CD4-positive, alpha-beta memory T cell (primary cell): ENCODE data around the gene AMPD3. TPM values are rescaled to one million over a fixed set of nuclear protein-coding genes. Genes with fewer than 3 reads are reported as not detected.

Experiments used
- CTCF ChIA-PET: fragments of 350-600 bp; sonication (Branson Sonifier 250); formaldehyde crosslinking; loops from one replicate; lab custom pipeline; 2021; ENCODE audit warnings: inconsistent platforms; ENCODE audit not compliant: partially characterized antibody; lab: Charles Lee
- POLR2A ChIA-PET: fragments of 350-600 bp; sonication (Branson Sonifier 250); formaldehyde crosslinking; loops from one replicate; lab custom pipeline; 2021; ENCODE audit not compliant: partially characterized antibody; lab: Charles Lee
- DNase-seq, 5 donors: peaks; one replicate each; pipeline versions ENCODE4 v3.0.0 to v3.0.0-alpha.2; 2020 to 2022; ENCODE audit warnings: mixed read lengths in 1 of 5
- H3K27ac ChIP-seq: one replicate; pipeline ENCODE4 v1.7.0; 2013; ENCODE audit warnings: low read depth, low read length
- H3K27me3 ChIP-seq: 2 replicates; pipeline ENCODE4 v1.7.0; 2013; ENCODE audit warnings: mild to moderate bottlenecking, low read length, moderate library complexity; ENCODE audit not compliant: insufficient read depth
- H3K36me3 ChIP-seq: 2 replicates; pipeline ENCODE4 v1.7.0; 2013; ENCODE audit warnings: mild to moderate bottlenecking, low read length, moderate library complexity; ENCODE audit not compliant: insufficient read depth
- H3K4me1 ChIP-seq: 2 replicates; pipeline ENCODE4 v1.7.0; 2013; ENCODE audit warnings: mild to moderate bottlenecking, low read length, moderate library complexity; ENCODE audit not compliant: insufficient read depth
- H3K4me3 ChIP-seq, 2 donors: one replicate each; pipeline ENCODE4 v1.7.0; 2013; ENCODE audit warnings: low read length in 2 of 2, mild to moderate bottlenecking in 1 of 2
- H3K9me3 ChIP-seq, 2 donors: one replicate each; pipeline ENCODE4 v1.7.0; 2013; ENCODE audit warnings: low read length in 2 of 2, control low read depth in 1 of 2; ENCODE audit not compliant: control insufficient read depth in 1 of 2
- H3K27ac Mint-ChIP-seq, 7 donors: one replicate each; pipeline ENCODE4 v1.8.0; 2020 to 2021; ENCODE audit warnings: mixed read lengths in 7 of 7, mild to moderate bottlenecking in 6 of 7, inconsistent platforms in 3 of 7, moderate library complexity in 3 of 7
- H3K27me3 Mint-ChIP-seq, 2 donors: one replicate each; pipeline ENCODE4 v1.8.0; 2020 to 2021; ENCODE audit warnings: mixed read lengths in 2 of 2
- H3K36me3 Mint-ChIP-seq, 2 donors: one replicate each; pipeline ENCODE4 v1.8.0; 2020 to 2021; ENCODE audit warnings: mixed read lengths in 2 of 2, inconsistent platforms in 1 of 2, mild to moderate bottlenecking in 1 of 2
- H3K4me1 Mint-ChIP-seq, 4 donors: one replicate each; pipeline ENCODE4 v1.8.0; 2020 to 2021; ENCODE audit warnings: mixed read lengths in 4 of 4, mild to moderate bottlenecking in 1 of 4
- H3K4me3 Mint-ChIP-seq, 8 donors: one replicate each; pipeline ENCODE4 v1.8.0; 2020 to 2021; ENCODE audit warnings: mixed read lengths in 8 of 8, mild to moderate bottlenecking in 7 of 8, moderate library complexity in 6 of 8, inconsistent platforms in 3 of 8
- H3K9me3 Mint-ChIP-seq, 8 donors: one replicate each; pipeline ENCODE4 v1.8.0; 2020 to 2021; ENCODE audit warnings: mixed read lengths in 8 of 8, mild to moderate bottlenecking in 5 of 8, inconsistent platforms in 3 of 8, moderate library complexity in 1 of 8
- intact Hi-C: fragments of 100-400 bp; cut with micrococcal nuclease; formaldehyde crosslinking; loops from one replicate; pipeline ENCODE4 v1.15.1; 2023
- polyA plus RNA-seq, 2 donors: library from polyadenylated mRNA; unstranded; fragments of 300-500 nt; fragmentation: Illumina TruSeq; gene quantifications; one replicate each; pipeline ENCODE4 v1.2.3, GENCODE V29; 2021
- total RNA-seq, 2 experiments: library from RNA; stranded (reverse); gene quantifications; one replicate each; pipeline ENCODE4 v1.2.3, GENCODE V29; 2021

The AMPD3 gene
- total and polyA plus RNA-seq, 4 experiments from 2014 or later = 10.9 to 43.4 (median 30.1) TPM

DNA sequence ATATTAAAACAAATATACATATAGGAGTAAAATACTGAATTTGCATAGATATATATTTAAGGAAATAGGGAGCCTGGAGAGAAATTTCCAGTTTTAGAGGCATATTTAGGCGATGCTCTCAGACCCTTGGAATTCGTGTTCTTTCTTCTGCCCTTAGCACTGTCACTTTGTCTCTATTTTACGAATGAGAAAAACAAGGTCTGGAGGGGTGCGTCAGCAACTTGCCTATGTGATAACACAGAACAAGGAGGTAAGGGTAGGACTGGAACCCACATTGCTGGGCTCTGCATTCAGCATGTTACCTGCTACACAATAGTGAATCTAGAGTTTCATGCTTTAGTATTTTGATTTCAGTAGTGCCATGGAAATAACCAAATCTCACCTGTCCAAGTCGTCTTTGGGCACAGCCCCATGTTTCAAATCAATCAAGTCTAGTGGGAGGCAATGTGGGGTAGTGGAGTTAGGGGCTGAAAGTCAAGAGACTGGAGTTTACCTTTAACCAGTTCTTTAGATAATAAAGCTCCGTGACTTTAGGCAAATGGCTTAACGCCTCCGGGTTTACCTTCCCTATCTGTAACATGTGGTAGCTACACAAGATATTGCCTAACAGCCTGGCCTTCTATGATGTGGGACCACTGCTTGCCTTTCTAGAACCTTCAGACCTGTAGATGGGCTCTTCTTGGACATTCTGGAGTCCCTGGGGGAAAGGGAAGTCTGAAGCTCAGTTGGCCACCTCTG, 44.8 kb upstream of the AMPD3 start:
- Mint-ChIP-seq H3K4me1 (peaks cover 39 to 68% (median 44%) of the 10 kb centered on the region in 4 donors), H3K27ac (peak overlapping the region in 1 of 7 donors; percentile 36), H3K9me3 (no peaks in the 10 kb centered on the region), H3K4me3 (no peak overlapping the region), H3K27me3 (no peaks in the 10 kb centered on the region), H3K36me3 (no peaks in the 10 kb centered on the region)
- intact Hi-C loops = loop anchor here (10.0 kb wide), 1 partner anchor 105 kb away; no protein-coding TSS in a partner anchor
- Histone ChIP-seq H3K4me1 (peaks cover 38% of the 10 kb centered on the region), H3K4me3 (no peak overlapping the region), H3K27me3 (no peaks in the 10 kb centered on the region), H3K27ac (no peak overlapping the region), H3K36me3 (no peaks in the 10 kb centered on the region), H3K9me3 (no peaks in the 10 kb centered on the region)
- DNase-seq = no peak
- ChIA-PET CTCF (interaction anchor here (1.0 to 8.4 kb wide), 5 partner anchors 32 to 327 kb away, joined by 3 to 260 read pairs (median 4); no protein-coding TSS in a partner anchor), POLR2A (interaction anchor here (1.7 kb wide), 1 partner anchor 46 kb away, joined by 6 read pairs; no protein-coding TSS in a partner anchor)

DNA sequence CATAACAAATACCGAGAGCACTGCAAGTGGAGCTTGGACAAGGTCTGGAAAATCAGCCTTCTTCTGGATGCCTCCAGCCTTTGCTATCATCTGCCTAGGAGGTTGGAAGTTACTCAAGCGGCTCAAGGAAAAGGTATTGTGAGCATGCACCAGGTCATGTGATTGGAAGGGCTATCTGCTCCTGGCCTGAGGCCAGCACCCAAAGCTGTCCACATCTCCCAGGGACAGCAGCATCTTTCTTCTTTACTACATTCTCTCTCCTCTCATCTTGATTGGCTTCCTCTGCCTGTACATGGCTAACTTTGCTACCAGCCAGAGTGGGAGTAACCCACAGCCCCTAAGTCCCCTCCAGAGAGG, 44.2 kb upstream of the AMPD3 start:
- H3K27me3 Mint-ChIP-seq = no peaks in the 10 kb centered on the region
- no peak overlapping the region for H3K4me3 Mint-ChIP-seq
- no peaks in the 10 kb centered on the region for H3K9me3 Mint-ChIP-seq
- ChIA-PET CTCF (interaction anchor here (1.0 to 8.4 kb wide), 4 partner anchors 45 to 327 kb away, joined by 3 to 260 read pairs (median 6); no protein-coding TSS in a partner anchor), POLR2A (no interaction called here)
- Histone ChIP-seq H3K27ac (no peak overlapping the region), H3K9me3 (no peaks in the 10 kb centered on the region), H3K4me1 (peaks cover 39% of the 10 kb centered on the region), H3K4me3 (no peak overlapping the region), H3K36me3 (no peaks in the 10 kb centered on the region), H3K27me3 (no peaks in the 10 kb centered on the region)
- DNase-seq = no peak
- no peaks in the 10 kb centered on the region for H3K36me3 Mint-ChIP-seq
- H3K4me1 Mint-ChIP-seq = peaks cover 40 to 71% (median 45%) of the 10 kb centered on the region in 4 donors
- H3K27ac Mint-ChIP-seq = peak overlapping the region in 1 of 7 donors; percentile 57
- intact Hi-C loops = loop anchor here (10.0 kb wide), 1 partner anchor 104 kb away; no protein-coding TSS in a partner anchor

- intact Hi-C loops = loop anchor here (10.0 kb wide), 1 partner anchor 103 kb away; no protein-coding TSS in a partner anchor
- H3K36me3 Mint-ChIP-seq = no peaks in the 10 kb centered on the region
- Histone ChIP-seq H3K36me3 (no peaks in the 10 kb centered on the region), H3K4me1 (peaks cover 39% of the 10 kb centered on the region), H3K4me3 (no peak overlapping the region), H3K9me3 (no peaks in the 10 kb centered on the region), H3K27me3 (no peaks in the 10 kb centered on the region), H3K27ac (no peak overlapping the region)
- no peak overlapping the region for H3K4me3 Mint-ChIP-seq
- H3K9me3 Mint-ChIP-seq = no peaks in the 10 kb centered on the region
- peaks cover 39 to 60% (median 43%) of the 10 kb centered on the region in 4 donors for H3K4me1 Mint-ChIP-seq
- no peak for DNase-seq
- no peaks in the 10 kb centered on the region for H3K27me3 Mint-ChIP-seq
- ChIA-PET CTCF (interaction anchor here (1.3 to 8.4 kb wide), 6 partner anchors 39 to 324 kb away, joined by 6 to 260 read pairs (median 23); partner anchors contain the start of genes AMPD3 and RNF141), POLR2A (no interaction called here)
- H3K27ac Mint-ChIP-seq = peak overlapping the region in 1 of 7 donors; percentile 31
These were observed 42.8 kb upstream of the AMPD3 start for GRCh38 chr11:10412266-10412665.

DNA sequence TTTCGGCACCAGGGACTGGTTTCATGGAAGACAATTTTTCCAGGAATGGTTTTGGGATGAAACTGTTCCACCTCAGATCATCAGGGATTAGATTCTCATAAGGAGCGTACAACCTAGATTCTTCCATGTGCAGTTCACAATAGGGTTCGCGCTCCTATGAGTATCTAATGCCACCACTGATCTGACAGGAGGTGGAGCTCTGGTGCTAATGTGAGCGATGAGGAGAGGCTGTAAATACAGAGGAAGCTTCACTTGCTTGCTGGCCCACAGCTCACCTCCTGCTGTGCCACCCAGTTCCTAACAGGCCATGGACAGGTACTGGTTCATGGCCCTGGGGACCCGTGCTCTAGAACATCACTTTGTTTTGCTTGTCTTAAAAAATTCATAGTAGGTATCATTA, 41.8 kb upstream of the AMPD3 start:
- Mint-ChIP-seq H3K4me3 (peak overlapping the region in 1 of 8 donors; percentile 49), H3K27ac (no peak overlapping the region), H3K9me3 (no peaks in the 10 kb centered on the region), H3K4me1 (peaks cover 36 to 53% (median 39%) of the 10 kb centered on the region in 4 donors), H3K36me3 (no peaks in the 10 kb centered on the region), H3K27me3 (no peaks in the 10 kb centered on the region)
- H3K27me3 ChIP-seq = no peaks in the 10 kb centered on the region
- DNase-seq = peak in 4 of 5 donors; percentile 44 to 56 (median 50)
- H3K27ac ChIP-seq = no peak overlapping the region
- H3K4me3 ChIP-seq = no peak overlapping the region
- ChIA-PET POLR2A (interaction anchor here (1.0 to 2.3 kb wide), 6 partner anchors 9 to 240 kb away, joined by 3 to 14 read pairs (median 4); partner anchors contain the start of genes AMPD3 and RNF141), CTCF (interaction anchor here (0.8 to 8.4 kb wide), 41 partner anchors 9 to 380 kb away, joined by 3 to 260 read pairs (median 6); partner anchors contain the start of genes AMPD3, CTR9 and RNF141)
- H3K4me1 ChIP-seq = peaks cover 39% of the 10 kb centered on the region
- H3K36me3 ChIP-seq = no peaks in the 10 kb centered on the region
- intact Hi-C loops = loop anchor here (1.0 to 10.0 kb wide), 5 partner anchors 43 to 322 kb away; partner anchors contain the start of gene RNF141
- no peaks in the 10 kb centered on the region for H3K9me3 ChIP-seq

- no peak for DNase-seq
- H3K9me3 Mint-ChIP-seq = no peaks in the 10 kb centered on the region
- H3K9me3 ChIP-seq = no peaks in the 10 kb centered on the region
- ChIA-PET POLR2A (interaction anchor here (1.1 to 2.3 kb wide), 7 partner anchors 10 to 240 kb away, joined by 3 to 14 read pairs (median 4); partner anchors contain the start of genes AMPD3 and RNF141), CTCF (interaction anchor here (0.8 to 8.4 kb wide), 37 partner anchors 8 to 379 kb away, joined by 3 to 260 read pairs (median 6); partner anchors contain the start of genes AMPD3, CTR9 and RNF141)
- peaks cover 31 to 44% (median 32%) of the 10 kb centered on the region in 4 donors for H3K4me1 Mint-ChIP-seq
- H3K27me3 ChIP-seq = no peaks in the 10 kb centered on the region
- peak overlapping the region in 3 of 8 donors; percentile 47 to 55 (median 53) for H3K4me3 Mint-ChIP-seq
- no peak overlapping the region for H3K27ac ChIP-seq
- intact Hi-C loops = loop anchor here (10.0 kb wide), 1 partner anchor 101 kb away; no protein-coding TSS in a partner anchor
- no peaks in the 10 kb centered on the region for H3K36me3 Mint-ChIP-seq
- H3K27me3 Mint-ChIP-seq = no peaks in the 10 kb centered on the region
- no peak overlapping the region for H3K4me3 ChIP-seq
- no peaks in the 10 kb centered on the region for H3K36me3 ChIP-seq
- H3K27ac Mint-ChIP-seq = peak overlapping the region in 1 of 7 donors; percentile 61
- H3K4me1 ChIP-seq = peaks cover 34% of the 10 kb centered on the region
These were observed 40.9 kb upstream of the AMPD3 start for GRCh38 chr11:10414181-10414580.

DNA sequence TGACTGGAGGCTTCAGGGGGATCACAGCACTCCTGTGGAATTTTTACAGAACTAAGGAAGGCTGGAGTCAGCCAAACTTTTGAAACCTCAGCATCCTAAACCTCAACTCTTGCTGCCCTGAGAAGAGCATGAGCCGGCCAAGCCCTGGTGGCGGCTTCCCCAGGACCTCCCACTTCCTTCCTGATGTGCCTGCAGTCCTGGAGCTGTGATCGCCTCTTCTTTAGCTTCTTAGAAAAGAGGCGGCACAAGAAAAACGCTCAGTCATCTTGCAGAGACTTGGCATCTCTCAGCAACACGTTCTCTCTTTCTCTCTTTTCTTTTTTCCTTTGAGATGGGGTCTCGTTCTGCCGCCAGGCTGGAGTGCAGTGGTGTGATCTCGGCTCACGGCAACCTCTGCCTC, 40.4 kb upstream of the AMPD3 start:
- H3K27ac Mint-ChIP-seq = peak overlapping the region in 4 of 7 donors; percentile 51 to 87 (median 58)
- H3K4me3 Mint-ChIP-seq = peak overlapping the region in 7 of 8 donors; percentile 39 to 61 (median 53)
- no peak overlapping the region for H3K27ac ChIP-seq
- no peaks in the 10 kb centered on the region for H3K27me3 Mint-ChIP-seq
- no peaks in the 10 kb centered on the region for H3K9me3 ChIP-seq
- H3K4me1 Mint-ChIP-seq = peaks cover 26 to 39% (median 27%) of the 10 kb centered on the region in 4 donors
- H3K4me1 ChIP-seq = peaks cover 29% of the 10 kb centered on the region
- peak in 3 of 5 donors; percentile 8 to 13 (median 10) for DNase-seq
- intact Hi-C loops = loop anchor here (10.0 kb wide), 1 partner anchor 100 kb away; no protein-coding TSS in a partner anchor
- H3K27me3 ChIP-seq = no peaks in the 10 kb centered on the region
- peak overlapping the region in 1 of 2 donors; percentile 2 for H3K4me3 ChIP-seq
- no peaks in the 10 kb centered on the region for H3K9me3 Mint-ChIP-seq
- H3K36me3 ChIP-seq = no peaks in the 10 kb centered on the region
- ChIA-PET CTCF (interaction anchor here (0.9 to 8.4 kb wide), 23 partner anchors 8 to 322 kb away, joined by 3 to 260 read pairs (median 6); partner anchors contain the start of genes AMPD3 and RNF141), POLR2A (interaction anchor here (1.1 to 2.3 kb wide), 5 partner anchors 32 to 126 kb away, joined by 3 to 14 read pairs (median 4); partner anchors contain the start of genes AMPD3 and RNF141)
- H3K36me3 Mint-ChIP-seq = no peaks in the 10 kb centered on the region
